Measurements from ENCODE around the gene SNN.

SNN gene

GRCh38 chr16:11640987-11641817 lies 27.1 kb upstream of the SNN start:
- peak; percentile 54 for DNase-seq (ENCODE audit: extremely low read depth, low read depth)

GRCh38 chr16:11642765-11643116 lies 25.5 kb upstream of the SNN start:
- DNase-seq (ENCODE audit: extremely low read depth, low read depth): no peak
- TF ChIP-seq CTCF (IDR thresholded peaks at IDR 0.05; ENCODE audit: low read depth, low read length): no peak

More at GRCh38 chr16:11640987-11641817, 27.1 kb upstream of the SNN start:
- peak; percentile 76 for TF ChIP-seq CTCF (IDR thresholded peaks at IDR 0.05; ENCODE audit: low read depth, low read length)

- no peak for DNase-seq (ENCODE audit: extremely low read depth, low read depth)
Observed at GRCh38 chr16:11649276-11649675, 19.0 kb upstream of the SNN start.

GRCh38 chr16:11650641-11651591 lies 17.3 kb upstream of the SNN start:
- no peak for DNase-seq (ENCODE audit: extremely low read depth, low read depth)

More at GRCh38 chr16:11649276-11649675, 19.0 kb upstream of the SNN start:
- no peak for TF ChIP-seq CTCF (IDR thresholded peaks at IDR 0.05; ENCODE audit: low read depth, low read length)

GRCh38 chr16:11651796-11652195 lies 16.5 kb upstream of the SNN start:
- no peak for TF ChIP-seq CTCF (IDR thresholded peaks at IDR 0.05; ENCODE audit: low read depth, low read length)
- no peak for DNase-seq (ENCODE audit: extremely low read depth, low read depth)

More at GRCh38 chr16:11650641-11651591, 17.3 kb upstream of the SNN start:
- no peak for TF ChIP-seq CTCF (IDR thresholded peaks at IDR 0.05; ENCODE audit: low read depth, low read length)

GRCh38 chr16:11655655-11656054 lies 12.6 kb upstream of the SNN start:
- DNase-seq (ENCODE audit: extremely low read depth, low read depth): no peak
- TF ChIP-seq CTCF (IDR thresholded peaks at IDR 0.05; ENCODE audit: low read depth, low read length): no peak

- no peak for DNase-seq (ENCODE audit: extremely low read depth, low read depth)
- no peak for TF ChIP-seq CTCF (IDR thresholded peaks at IDR 0.05; ENCODE audit: low read depth, low read length)
Observed at GRCh38 chr16:11657556-11657955, 10.7 kb upstream of the SNN start.
